ENCODE measurements around the gene FLAD1.

The FLAD1 gene

DNA sequence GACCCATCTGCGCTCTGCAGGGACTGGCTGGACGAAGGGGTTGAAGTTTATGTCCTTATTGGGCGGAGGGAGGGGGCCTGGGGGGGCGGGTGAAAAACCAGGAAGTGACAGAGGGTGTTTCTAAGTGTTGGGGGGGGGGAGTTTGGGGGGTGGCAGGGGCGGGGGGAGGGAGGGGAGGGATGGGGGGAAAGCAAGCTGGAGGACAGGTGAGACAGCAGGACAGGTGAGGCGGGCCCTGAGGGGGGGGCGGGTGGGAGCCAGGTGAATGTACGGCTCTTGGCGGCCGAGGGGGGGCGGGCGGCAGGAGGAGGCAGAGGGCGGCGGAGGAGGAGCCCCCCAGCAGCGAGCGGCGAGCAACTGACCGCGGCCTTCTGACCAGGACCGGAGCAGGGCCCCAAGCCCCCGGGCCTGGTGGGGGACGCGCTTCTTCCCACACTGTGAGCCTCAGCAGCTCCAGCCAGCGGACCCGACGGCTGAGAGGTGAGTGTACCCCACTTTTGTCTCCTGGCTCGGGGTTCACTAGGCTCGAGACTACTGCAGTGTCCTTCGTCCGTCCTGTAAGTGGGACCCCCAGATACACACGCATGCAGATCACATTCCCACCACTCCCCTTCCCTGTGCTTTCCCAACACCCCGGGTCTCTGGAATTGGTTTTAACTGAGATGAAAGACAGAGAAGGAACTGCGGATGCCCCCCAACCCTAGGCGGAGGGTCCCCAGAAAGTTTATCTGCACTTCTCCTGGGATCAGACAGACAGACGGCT is 19.5 kb downstream of the FLAD1 start, which contains the start of gene ZBTB7B:
Gene ZBTB7B, plus strand, starts transcription at position 339 of the 763 bp plus-strand sequence. CDS start 11,859 bp downstream, outside the sequence.
- DNase-seq (ENCODE audit: low read depth in 4 of 4, low spot score in 1 of 4): no peak

DNA sequence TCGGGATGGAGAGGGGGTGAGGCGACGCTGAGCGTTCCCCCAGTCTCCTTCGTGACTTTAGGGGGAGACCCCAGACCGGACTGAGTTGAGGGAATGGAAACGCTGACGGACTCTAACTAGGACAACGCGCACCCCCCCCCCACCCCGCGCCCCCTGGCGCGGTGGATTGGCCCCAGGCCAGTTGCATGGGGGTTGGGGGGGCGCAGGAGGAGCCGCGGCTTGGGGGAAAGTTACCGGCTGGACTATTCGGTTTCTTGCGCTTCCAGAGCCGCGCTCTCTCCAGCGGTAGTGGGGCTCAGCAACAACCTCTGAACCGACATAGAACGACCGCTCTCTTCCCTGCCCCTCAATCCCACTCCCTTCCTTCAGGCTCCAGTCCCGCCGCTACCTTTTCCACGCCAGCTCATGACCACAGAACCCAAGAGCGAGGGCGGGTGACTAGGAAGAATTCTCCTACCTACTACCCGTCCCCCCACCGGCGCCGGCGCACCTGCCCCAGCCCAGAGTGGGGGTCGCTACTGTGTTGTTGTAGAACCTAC is 20.2 kb downstream of the FLAD1 start:
- DNase-seq (ENCODE audit: low read depth in 4 of 4, low spot score in 1 of 4): no peak

DNA sequence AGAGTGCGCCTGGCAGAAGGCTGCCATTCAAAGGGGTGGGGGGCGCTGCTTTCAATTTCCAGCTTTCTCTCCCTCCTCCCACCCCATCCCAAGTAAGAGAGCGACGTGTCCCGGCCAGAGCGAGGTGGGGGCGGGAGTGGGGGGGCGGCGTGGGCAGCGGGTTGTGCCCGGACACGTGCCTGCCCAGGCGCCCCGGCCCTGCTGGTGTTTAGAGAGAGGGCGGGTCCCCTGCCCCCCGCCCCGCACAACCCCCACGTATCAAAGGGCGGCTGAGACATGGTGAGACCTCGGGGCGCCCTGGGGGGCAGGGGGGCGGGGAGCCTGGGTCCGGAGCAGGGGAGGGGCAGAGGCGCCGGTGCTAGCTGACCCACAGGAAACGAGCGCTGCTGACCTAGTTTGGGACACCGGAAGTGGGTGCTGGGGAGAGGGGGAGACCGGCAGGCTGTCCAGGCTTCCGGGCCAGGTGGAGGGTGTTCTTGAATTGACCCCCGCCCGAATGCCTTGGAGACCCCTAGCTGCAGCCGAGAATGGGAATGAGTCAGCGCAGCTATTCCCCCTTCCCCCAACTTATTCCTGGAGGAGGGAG is 20.7 kb downstream of the FLAD1 start:
- no peak for DNase-seq (ENCODE audit: low read depth in 4 of 4, low spot score in 1 of 4)

DNA sequence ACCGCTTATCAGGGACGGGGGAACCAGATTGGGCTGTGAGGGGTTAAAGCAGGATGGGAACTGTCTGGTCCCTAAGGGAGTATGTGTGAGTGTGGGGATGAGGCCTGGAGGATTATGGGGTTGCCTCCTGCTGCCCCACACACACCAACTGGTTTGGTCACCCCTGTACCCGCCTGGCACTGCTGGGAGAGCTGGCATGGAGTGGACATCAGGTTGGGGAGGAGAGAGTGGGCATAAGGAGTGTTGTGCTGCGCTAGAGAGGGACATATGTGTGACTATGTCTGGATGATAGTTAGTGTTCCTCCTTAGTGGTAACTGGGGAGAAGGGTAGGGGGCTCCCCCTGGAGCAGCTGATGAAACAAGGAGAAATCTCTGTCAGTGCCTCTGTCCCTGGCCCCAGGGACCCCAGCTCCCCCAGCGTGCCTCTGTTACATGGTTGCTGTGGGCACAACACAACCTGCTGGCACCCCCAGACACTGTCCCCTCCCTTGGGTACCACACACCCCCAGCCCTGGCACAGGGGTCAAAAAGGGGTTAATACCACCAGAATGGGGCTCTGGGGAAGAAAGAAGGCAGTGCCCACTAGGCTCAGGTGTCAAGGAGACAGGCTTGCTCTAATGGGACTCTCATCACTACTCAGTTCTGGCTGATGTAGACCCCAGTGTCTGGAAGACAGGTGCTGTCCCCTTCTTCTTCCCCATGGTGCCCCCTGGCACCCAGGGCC is 21.4 kb downstream of the FLAD1 start:
- no peak for DNase-seq (ENCODE audit: low read depth in 4 of 4, low spot score in 1 of 4)

DNA sequence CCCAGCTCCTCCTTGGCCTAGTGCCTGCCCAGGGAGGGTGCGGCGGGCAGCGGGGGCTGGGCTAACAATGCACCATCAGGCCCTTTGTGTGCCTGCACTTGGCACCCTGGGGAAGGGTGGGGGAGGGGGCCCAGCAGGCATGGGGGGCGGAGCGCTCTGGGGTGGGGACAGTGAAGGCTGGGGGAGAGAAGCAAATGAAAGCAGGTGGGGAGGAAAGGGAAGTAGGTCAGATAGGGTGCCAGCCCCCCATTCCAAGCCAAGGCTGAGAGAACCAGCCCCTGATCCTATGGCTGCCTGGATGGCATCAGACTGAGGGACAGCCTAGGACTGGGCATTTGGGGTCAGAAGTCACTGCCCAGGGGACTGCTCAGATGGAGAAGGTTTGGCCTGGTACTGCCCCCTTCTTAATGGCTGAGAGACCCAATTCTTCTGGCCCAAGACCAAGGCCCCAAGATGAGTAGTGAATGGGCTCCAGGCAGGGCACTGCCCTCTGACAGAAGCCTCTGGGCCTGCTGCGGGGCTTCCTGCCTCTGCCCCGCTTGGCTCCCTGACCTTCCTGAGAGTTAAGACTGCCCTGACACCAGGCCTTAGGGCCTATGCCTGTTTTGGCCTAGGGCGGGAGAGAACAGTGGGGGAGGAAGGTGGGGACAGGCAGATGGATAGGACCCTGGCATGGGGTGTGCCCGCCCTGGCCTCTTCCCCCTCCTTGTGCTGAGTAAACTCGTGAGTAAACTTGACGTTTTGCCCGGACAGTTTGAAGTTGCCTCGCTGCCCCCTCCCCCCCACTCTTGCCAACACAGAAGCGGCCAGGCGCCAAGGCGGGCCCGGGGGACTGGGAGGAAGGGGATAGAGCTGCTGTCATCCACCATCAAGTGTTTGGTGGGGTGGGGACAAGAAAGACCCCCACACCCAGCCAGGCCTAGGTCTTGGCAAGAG is 22.2 kb downstream of the FLAD1 start:
- DNase-seq (ENCODE audit: low read depth in 4 of 4, low spot score in 1 of 4): no peak

DNA sequence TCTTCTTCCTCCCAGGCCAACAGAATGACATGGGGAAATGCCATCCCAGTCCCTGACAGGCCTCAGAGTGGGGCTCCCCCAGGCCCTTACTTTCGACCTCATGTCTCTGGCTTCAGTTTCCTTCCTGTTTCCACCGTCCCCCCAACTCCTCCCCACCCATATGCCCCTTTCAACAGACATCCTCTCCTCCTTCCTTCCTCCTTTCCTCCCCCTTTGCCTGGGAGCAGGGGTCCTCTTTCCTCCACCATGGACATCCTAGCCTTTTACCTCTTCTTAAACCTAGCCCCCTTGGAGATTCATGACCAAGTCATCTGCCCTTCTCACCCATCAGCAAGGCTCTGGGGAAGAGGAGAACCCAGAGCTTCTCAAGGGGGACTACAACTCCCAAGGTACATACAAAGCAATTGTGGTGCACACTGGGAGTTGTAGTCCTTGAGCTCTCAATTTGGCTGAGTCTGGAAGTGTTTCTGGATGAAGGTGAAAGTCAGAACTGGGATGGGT is 23.5 kb downstream of the FLAD1 start:
- DNase-seq (ENCODE audit: low read depth in 4 of 4, low spot score in 1 of 4): no peak

DNA sequence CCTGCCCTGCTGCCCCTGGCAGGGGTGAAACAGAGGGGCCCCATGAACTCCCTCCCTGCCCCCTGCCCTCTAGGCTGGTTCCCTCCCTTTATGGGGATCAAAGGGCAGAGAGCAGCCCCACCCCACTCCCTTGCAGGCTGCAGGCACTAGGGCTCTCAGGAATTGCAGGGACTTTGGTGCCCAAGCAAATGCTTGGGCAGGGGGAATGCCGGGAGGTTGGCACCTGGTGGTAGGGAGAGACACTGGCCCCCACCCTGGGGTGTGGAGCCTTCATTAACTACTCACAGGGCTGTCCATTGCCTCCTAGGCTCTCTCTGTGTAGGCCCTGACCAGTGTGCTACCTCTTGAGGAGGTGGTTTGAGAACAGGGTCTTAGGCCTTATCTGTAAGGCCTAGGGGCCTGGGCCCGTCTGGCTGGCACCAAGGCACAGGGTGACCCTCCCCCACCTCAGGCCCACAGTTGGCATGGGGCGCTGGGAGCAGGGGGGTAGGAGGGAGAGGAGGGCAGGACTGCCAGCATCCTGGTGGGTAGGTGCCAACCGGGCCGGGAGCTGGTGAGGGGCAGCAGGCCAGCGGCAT is 24.2 kb downstream of the FLAD1 start:
- DNase-seq (ENCODE audit: low read depth in 4 of 4, low spot score in 1 of 4): no peak

DNA sequence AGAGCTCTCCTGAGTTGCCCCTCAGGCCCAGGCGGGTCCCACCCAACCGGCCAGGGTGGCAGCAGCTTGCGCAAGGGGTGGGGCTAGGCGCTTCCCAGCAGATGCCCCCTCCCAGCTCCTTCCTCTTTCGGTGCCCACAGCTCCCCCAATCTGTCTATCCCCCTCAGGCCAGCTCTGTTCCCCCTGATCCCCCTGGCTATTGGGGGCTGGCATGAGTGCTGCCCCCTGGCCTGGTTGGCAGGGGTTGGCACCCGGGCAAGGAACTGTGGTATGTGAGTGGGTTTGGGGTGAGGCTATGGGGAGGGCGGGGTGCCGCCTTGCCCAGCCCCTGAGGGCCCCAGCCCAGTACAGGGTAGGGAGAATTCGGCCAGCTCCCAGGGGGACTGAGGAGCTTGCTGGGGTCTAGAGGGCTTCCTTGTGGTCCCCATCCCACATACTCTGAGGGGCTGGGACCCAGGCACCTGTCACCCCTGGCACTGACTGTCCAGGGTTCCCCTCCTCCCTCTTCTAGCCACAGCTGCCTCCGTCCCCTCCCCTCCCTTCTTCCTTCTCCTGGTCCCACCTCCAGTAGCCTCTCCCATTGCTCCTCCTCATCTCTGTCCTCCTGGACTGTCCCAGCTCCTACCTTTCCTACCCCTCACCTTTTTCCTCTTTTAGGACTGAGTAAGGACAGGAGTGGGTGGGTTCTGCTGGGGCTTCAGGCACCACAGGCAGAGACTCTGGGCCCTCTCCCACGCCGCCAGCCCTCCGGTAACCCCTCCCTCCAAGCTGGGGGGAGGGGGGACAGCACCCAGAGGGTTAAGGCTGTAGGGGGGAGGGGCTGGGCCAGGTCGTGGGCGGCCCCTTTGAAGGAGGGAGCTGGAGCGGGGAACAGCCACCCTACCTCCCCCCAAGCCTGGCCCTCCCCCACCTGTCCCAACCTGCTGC is 25.1 kb downstream of the FLAD1 start:
- DNase-seq (ENCODE audit: low read depth in 4 of 4, low spot score in 1 of 4): peak in 3 of 4 experiments; percentile 45 to 89 (median 51)

DNA sequence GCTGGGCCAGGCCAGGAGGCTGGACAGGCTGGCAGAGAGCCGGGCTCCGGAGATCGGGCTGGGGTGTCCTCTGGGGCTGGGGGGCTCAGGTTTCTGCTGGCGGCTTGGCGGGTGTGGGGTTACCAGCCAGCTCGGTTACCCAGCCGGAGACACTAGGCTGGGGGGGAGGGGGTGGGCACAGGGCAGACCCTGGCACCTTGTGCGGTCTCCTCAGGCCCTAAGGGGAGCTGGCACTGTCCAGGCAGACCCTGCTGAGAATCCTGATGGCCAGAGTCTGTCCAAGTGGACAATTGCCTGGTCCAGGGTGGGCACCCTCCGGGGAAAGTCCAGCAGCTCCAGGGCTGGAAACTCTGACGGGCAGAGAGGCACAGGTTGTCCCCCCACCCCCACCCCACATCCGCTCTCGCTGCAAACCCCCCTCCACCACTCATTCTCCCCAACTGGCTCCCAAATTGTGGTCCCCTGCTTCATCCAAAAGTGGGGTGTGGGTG is 26.1 kb downstream of the FLAD1 start:
- no peak for DNase-seq (ENCODE audit: low read depth in 4 of 4, low spot score in 1 of 4)

DNA sequence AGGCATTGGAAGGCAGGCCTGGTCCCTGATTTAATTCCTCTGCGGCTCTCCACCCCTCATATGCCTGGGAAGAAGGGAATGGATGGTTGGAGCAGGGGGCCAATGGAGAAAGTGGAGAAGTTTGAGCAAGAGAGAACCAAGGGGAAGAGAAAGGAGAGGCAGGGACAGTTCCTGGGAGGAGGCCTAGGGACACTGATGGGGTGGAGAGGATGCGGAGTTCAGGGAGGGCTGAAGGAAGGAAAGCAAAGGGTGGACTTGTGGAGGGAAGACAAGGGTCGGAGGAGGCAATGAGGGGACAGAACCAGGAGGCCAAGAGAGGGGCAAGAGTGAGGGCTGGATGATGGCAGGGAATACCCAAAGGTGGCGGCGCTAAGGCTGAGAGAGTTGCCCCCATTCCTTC is 26.6 kb downstream of the FLAD1 start:
- no peak for DNase-seq (ENCODE audit: low read depth in 4 of 4, low spot score in 1 of 4)

DNA sequence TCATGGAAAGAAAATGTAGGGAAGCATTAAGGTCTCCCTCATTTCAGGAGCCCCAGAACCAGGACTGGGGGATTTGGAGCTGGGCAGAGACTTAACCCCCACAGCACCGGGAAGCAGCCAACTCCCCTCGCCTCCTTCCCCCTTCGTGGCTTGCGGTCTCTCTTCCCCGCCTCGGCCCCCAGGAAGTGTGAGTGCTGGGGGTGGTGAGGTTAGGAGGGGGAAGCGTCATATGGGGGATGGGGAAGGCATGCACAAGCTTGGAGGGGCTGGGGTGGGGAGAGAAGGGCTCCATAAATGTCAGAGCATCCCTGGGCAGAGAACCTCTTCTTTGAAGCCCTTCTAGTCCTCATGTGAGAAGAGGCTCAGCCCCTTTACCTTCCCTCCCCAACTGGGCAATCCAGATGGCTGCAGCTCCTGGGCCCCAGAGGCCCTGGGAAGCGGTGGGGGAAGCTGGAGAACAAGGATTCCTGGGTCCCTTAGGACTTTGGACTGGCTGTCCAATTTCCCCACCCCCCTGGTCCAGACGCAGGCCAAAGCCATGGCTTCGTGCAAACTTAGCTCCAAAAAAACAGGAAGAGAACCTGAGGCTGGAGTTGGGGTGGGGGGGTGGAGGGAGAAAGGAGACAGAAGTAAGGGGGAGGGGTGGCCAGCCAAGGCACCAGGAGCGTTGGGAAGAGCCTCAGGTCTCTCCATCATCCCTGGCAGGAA is 27.2 kb downstream of the FLAD1 start:
- DNase-seq (ENCODE audit: low read depth in 4 of 4, low spot score in 1 of 4): no peak

DNA sequence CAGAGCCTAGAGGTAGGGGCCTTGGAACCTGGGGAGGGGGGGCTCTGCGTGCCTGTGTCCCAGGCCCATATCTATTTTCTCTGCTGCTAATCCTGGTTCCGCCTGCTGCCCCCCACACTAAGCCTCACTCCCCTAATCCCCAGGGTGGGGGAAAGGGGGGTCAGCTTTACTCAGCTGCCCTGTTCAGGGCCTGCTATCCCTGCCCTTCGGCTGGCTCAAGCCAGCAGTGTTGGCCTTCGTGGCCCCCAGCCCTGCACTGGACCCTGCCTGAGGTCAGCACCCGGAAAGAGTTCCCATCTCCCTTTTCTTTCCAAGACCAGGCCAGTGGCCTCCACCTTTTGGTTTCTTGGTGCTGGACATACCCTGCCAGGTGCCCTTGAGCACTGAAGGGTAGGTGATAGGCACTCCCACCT is 27.9 kb downstream of the FLAD1 start:
- DNase-seq (ENCODE audit: low read depth in 4 of 4, low spot score in 1 of 4): no peak

DNA sequence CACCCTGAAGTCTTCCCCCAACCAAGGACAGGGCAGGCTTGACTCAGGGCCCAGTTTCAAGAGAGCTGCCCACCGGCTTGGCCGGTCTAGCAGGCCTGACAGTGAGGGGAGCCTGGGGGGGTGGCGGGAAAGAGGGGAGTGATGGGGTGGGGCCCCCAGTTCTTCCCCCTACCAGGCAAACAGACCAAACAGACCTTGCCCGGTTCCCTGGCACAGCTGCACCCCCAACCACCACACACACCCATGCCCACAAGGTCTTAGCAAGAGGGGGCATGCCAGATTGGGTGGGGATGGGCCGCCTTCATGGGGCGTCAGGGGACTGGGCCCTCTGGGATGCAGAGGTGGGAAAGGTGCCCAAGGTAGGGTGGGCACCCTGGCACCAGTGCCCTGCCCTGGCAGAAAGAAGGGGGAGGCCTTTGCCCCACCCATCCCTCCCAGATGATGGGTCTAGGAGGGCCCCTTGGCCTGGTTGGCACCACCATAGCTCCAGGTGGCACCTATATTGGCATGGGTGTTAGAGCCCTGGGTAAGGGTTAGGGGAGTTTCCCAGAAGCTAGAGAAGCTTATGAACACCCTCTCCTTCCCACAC is 28.4 kb downstream of the FLAD1 start:
- DNase-seq (ENCODE audit: low read depth in 4 of 4, low spot score in 1 of 4): no peak

DNA sequence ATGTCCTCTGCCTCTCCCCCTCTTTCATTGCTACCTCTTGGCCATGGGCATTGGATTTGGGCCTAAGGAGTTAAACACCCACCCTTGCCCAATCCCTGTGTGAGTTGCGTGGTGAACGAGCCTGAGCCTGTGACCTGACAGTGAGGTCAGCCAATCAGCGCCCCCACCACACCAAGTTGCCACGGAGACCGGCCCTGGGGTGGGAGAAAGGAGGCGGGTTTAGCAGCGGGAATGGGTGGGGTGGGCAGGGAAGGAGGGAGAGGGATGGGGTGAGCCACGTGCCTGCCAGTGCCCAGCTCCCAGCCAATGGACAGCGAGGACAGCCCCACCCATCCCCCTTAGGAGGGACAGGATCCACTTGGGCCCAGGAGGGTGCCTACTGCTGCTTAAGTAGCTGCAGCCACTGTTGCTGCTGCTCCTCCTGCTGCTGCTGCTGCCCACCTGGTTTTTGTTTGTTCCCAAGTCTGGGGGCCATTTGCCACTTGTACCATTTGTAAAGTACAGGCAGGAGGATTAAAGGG is 28.9 kb downstream of the FLAD1 start:
- no peak for DNase-seq (ENCODE audit: low read depth in 4 of 4, low spot score in 1 of 4)

DNA sequence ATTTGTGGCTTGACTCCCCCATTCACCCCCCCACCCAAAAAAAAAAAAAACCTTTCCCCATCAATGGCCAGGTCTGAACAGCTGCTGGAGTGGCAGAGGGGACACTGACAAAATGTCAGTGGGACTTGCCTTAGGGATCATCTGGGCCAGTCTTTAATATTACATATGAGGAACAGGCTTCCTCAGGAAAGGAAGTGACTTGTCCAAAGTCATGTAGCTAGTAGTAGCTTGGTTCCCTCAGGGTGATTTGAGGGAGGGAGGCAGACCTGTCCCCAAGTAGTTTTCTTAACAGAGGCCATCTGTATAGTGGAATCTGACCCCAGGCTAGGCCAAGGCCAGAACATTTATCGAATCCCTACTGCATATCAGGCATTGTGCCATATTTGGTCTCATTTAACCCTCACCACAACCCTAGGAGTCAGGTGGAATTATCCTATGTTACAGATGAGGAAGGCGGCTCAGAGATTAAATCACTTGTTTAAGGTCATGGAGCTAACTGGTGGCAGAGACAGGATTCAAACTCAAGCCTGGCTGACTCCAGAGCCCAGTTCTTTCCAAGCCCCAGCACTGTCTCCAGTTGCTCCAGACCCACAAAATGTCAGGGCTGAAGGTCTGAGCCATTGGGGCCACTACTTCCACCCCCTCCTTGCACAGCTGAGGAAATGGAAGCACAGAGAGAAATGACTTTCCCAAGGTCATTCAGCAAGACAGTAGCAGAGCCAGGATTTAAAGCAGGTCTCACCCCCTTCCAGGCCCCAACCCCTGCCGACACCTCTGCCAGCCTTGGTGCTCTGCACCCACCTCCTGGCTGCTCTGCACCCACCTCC is 29.8 kb downstream of the FLAD1 start:
- no peak for DNase-seq (ENCODE audit: low read depth in 4 of 4, low spot score in 1 of 4)

DNA sequence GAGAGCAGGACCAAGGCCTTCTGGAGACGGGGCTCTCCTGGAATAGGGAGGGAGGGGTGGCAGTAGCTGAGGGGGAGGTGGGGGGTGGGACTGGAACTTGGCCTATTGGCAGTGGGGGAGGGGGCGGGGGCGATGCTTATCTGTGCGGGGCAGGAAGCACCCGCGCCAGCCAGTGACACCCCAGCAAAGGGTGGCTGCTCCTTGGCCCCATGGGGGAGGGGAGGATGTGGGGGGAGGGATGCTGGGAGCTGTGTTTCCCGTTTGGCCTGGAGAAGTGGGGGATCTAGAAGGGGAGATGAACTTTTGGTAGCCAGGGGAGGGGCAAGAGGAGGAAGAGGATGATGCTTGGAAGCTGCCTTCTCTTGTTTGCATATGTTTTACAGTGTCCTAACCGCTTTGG is 30.5 kb downstream of the FLAD1 start:
- no peak for DNase-seq (ENCODE audit: low read depth in 4 of 4, low spot score in 1 of 4)

All from stimulated activated CD4-positive, alpha-beta T cell treated with anti-CD3 and anti-CD28 coated beads, Interleukin-1b, Interleukin-23, amount 100 ng/mL, for 24 hours (primary cell).